ENCODE results near the gene PTH1R.

PTH1R gene

GRCh38 chr3:46874430-46874829, 3.1 kb upstream of the PTH1R start:
- ChIA-PET CTCF (no interaction called here), POLR2A (ENCODE audit: low non-redundant PET) (no interaction called here)
- H3K27ac ChIP-seq = no peak overlapping the region
- TF ChIP-seq, protein P1, sequence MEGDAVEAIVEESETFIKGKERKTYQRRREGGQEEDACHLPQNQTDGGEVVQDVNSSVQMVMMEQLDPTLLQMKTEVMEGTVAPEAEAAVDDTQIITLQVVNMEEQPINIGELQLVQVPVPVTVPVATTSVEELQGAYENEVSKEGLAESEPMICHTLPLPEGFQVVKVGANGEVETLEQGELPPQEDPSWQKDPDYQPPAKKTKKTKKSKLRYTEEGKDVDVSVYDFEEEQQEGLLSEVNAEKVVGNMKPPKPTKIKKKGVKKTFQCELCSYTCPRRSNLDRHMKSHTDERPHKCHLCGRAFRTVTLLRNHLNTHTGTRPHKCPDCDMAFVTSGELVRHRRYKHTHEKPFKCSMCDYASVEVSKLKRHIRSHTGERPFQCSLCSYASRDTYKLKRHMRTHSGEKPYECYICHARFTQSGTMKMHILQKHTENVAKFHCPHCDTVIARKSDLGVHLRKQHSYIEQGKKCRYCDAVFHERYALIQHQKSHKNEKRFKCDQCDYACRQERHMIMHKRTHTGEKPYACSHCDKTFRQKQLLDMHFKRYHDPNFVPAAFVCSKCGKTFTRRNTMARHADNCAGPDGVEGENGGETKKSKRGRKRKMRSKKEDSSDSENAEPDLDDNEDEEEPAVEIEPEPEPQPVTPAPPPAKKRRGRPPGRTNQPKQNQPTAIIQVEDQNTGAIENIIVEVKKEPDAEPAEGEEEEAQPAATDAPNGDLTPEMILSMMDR (conservative IDR thresholded peaks at IDR 0.05; ENCODE audit: low read depth) = no peak
- no peak for DNase-seq (ENCODE audit: low spot score)

- CTCF ChIA-PET = interaction anchor here (0.6 kb wide), 1 partner anchor 448 kb away, joined by 6 read pairs; no protein-coding TSS in a partner anchor
- POLR2A ChIA-PET (ENCODE audit: low non-redundant PET) = no interaction called here
- no peak overlapping the region for H3K27ac ChIP-seq
- no peak for DNase-seq (ENCODE audit: low spot score)
- TF ChIP-seq, protein P1 (conservative IDR thresholded peaks at IDR 0.05; ENCODE audit: low read depth) = no peak
These were observed 2.0 kb upstream of the PTH1R start for GRCh38 chr3:46875560-46875959.

- no peak for DNase-seq (ENCODE audit: low spot score)
- ChIA-PET CTCF (no interaction called here), POLR2A (ENCODE audit: low non-redundant PET) (no interaction called here)
- no peak overlapping the region for H3K27ac ChIP-seq
- TF ChIP-seq, protein P1 (conservative IDR thresholded peaks at IDR 0.05; ENCODE audit: low read depth) = no peak
These were observed 914 bp upstream of the PTH1R start for GRCh38 chr3:46876313-46877300.

- POLR2A ChIA-PET (ENCODE audit: low non-redundant PET) = no interaction called here
- TF ChIP-seq, protein P1 (conservative IDR thresholded peaks at IDR 0.05; ENCODE audit: low read depth) = no peak
- H3K27ac ChIP-seq = no peak overlapping the region
- CTCF ChIA-PET = interaction anchor here (0.9 kb wide), 1 partner anchor 12 kb away, joined by 3 read pairs; no protein-coding TSS in a partner anchor
- no peak for DNase-seq (ENCODE audit: low spot score)
These were observed 1.4 kb downstream of the PTH1R start for GRCh38 chr3:46878781-46879436.

DNA sequence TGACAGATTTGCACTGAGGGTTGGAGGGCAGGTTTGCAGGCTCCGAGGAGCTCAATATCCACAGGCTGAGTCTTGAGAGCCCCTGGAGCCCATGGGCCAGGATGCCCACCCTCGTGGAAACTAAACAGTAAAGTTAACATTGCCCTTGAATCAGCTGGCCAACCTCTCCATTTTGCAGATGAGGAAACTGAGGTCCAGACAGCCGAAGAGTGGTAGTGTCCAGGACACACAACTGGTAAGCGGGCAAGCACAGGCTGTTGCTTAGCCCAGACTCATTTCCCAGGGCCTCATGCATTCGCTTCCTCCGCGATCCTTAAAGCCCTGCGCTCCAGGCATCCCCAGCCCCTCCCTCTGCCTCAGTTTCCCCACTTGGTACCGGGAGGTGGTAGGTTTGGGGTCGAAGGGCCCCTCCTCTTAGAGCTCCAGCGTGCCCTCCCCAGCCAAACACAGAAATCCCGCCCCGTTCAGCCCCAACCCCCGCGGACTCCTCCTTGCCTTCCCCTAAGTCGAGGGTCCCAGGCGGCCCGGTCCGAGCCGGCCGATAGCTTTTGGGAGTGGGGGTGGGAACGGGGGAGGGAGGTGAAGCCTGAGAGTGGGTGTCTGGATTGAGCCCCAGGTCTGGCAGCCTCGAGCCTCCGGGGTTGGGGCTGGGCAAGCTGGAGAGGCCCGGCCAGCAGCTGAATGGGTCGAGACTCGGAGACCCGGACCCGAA, 3.5 kb downstream of the PTH1R start:
- POLR2A ChIA-PET (ENCODE audit: low non-redundant PET) = no interaction called here
- no peak for DNase-seq (ENCODE audit: low spot score)
- TF ChIP-seq, protein P1 (conservative IDR thresholded peaks at IDR 0.05; ENCODE audit: low read depth) = no peak
- no peak overlapping the region for H3K27ac ChIP-seq
- CTCF ChIA-PET = interaction anchor here (1.2 kb wide), 1 partner anchor 28 kb away, joined by 4 read pairs; no protein-coding TSS in a partner anchor

Measured in RWPE1 (cell line).